ENCODE results near the gene PRSS27. TPM values are rescaled to one million over a fixed set of nuclear protein-coding genes. Genes with fewer than 3 reads are reported as not detected.

Gene PRSS27
- total RNA-seq, 1 donor from 2014 or later: 2.9 TPM

GRCh38 chr16:2708290-2708639 is 11.8 kb downstream of the PRSS27 start:
- Histone ChIP-seq H3K36me3 (ENCODE audit: control insufficient read depth, insufficient read depth, low read length) (peaks cover 1% of the 10 kb centered on the region), H3K4me3 (ENCODE audit: low read depth, low read length) (no peak overlapping the region), H3K27me3 (ENCODE audit: control insufficient read depth, insufficient read depth, low read length) (peaks cover 2% of the 10 kb centered on the region)
- DNase-seq (ENCODE audit: low read depth): no peak
- TF ChIP-seq CTCF (IDR thresholded peaks at IDR 0.05; ENCODE audit: insufficient read depth, low read length, poor library complexity, severe bottlenecking): no peak

GRCh38 chr16:2707368-2708289 is 12.4 kb downstream of the PRSS27 start:
- TF ChIP-seq CTCF (IDR thresholded peaks at IDR 0.05; ENCODE audit: insufficient read depth, low read length, poor library complexity, severe bottlenecking): no peak
- no peak overlapping the region for H3K4me3 ChIP-seq (ENCODE audit: low read depth, low read length)
- DNase-seq (ENCODE audit: low read depth): no peak
- H3K27me3 ChIP-seq (ENCODE audit: control insufficient read depth, insufficient read depth, low read length): peaks cover 2% of the 10 kb centered on the region
- H3K36me3 ChIP-seq (ENCODE audit: control insufficient read depth, insufficient read depth, low read length): peaks cover 1% of the 10 kb centered on the region

GRCh38 chr16:2706611-2707311 is 13.3 kb downstream of the PRSS27 start:
- no peak for DNase-seq (ENCODE audit: low read depth)
- no peak for TF ChIP-seq CTCF (IDR thresholded peaks at IDR 0.05; ENCODE audit: insufficient read depth, low read length, poor library complexity, severe bottlenecking)
- Histone ChIP-seq H3K36me3 (ENCODE audit: control insufficient read depth, insufficient read depth, low read length) (peaks cover 1% of the 10 kb centered on the region), H3K4me3 (ENCODE audit: low read depth, low read length) (no peak overlapping the region), H3K27me3 (ENCODE audit: control insufficient read depth, insufficient read depth, low read length) (peaks cover 1% of the 10 kb centered on the region)

DNA sequence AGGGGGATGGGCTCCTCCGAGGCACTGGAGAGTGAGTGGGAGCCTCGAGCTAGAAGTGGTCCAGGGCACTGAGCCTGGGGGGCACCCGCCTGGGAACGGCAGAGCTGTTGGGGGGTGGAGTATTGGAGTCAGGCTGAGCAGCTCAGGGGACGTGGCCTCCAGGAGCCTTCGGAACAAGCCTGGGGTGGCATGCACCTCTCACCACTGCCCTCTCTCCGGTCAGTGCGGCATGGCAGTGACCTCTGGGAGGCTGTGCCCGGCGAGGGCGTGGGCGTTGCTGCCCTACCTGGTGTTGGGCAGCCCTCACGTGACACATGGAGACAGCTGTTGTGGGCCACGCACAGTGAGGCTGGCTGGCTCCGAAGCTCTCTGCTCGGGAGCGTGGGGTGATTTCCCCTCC is 13.9 kb downstream of the PRSS27 start:
- Histone ChIP-seq H3K4me3 (ENCODE audit: low read depth, low read length) (no peak overlapping the region), H3K27me3 (ENCODE audit: control insufficient read depth, insufficient read depth, low read length) (no peaks in the 10 kb centered on the region), H3K36me3 (ENCODE audit: control insufficient read depth, insufficient read depth, low read length) (peaks cover 1% of the 10 kb centered on the region)
- DNase-seq (ENCODE audit: low read depth): no peak
- TF ChIP-seq CTCF (IDR thresholded peaks at IDR 0.05; ENCODE audit: insufficient read depth, low read length, poor library complexity, severe bottlenecking): no peak

- Histone ChIP-seq H3K36me3 (ENCODE audit: control insufficient read depth, insufficient read depth, low read length) (peaks cover 1% of the 10 kb centered on the region), H3K4me3 (ENCODE audit: low read depth, low read length) (no peak overlapping the region), H3K27me3 (ENCODE audit: control insufficient read depth, insufficient read depth, low read length) (no peaks in the 10 kb centered on the region)
- no peak for DNase-seq (ENCODE audit: low read depth)
- no peak for TF ChIP-seq CTCF (IDR thresholded peaks at IDR 0.05; ENCODE audit: insufficient read depth, low read length, poor library complexity, severe bottlenecking)
These were observed 14.7 kb downstream of the PRSS27 start for GRCh38 chr16:2705351-2705750.
